ENCODE results near the gene GNS. TPM values are rescaled to one million over a fixed set of nuclear protein-coding genes. Genes with fewer than 3 reads are reported as not detected.
A peak's percentile ranks its signal among the peaks of the same experiment; 100 is the strongest.

GNS gene
- total and polyA plus RNA-seq, 4 donors: 27.8 to 78.6 (median 57.4) TPM

GRCh38 chr12:64767495-64767894 lies 8.3 kb upstream of the GNS start (continued):
- TF ChIP-seq CTCF (IDR thresholded peaks at IDR 0.05; ENCODE audit: low read depth, low read length, missing input control): no peak
- TF ChIP-seq MAX (IDR thresholded peaks at IDR 0.05): no peak
- no peak for TF ChIP-seq RXRA (IDR thresholded peaks at IDR 0.05)
- no peak for TF ChIP-seq RAD21 (IDR thresholded peaks at IDR 0.05)
- TF ChIP-seq SP1 (IDR thresholded peaks at IDR 0.05): no peak

- no peak overlapping the region for H3K4me3 ChIP-seq (ENCODE audit: low read depth in 1 of 3, low read length in 3 of 3)
- WGBS: 93% methylated on average over 6 of the region's 6 CpGs
- no peak overlapping the region for H3K9ac ChIP-seq (ENCODE audit: low read depth in 1 of 2, low read length in 2 of 2)
Measured at GRCh38 chr12:64760808-64761573, 1.8 kb upstream of the GNS start.

GRCh38 chr12:64757771-64758170 lies 1.4 kb downstream of the GNS start:
- H3K4me1 ChIP-seq (ENCODE audit: control insufficient read depth in 4 of 4, insufficient read depth in 4 of 4, low read length in 3 of 4): peaks cover 3 to 13% (median 6%) of the 10 kb centered on the region in 4 donors
- H3K9ac ChIP-seq (ENCODE audit: low read depth in 1 of 2, low read length in 2 of 2): peak overlapping the region in 1 of 2 donors; percentile 14
- no peak overlapping the region for H3K27ac ChIP-seq (ENCODE audit: low read depth in 1 of 2, low read length in 2 of 2)
- H3K27me3 ChIP-seq (ENCODE audit: control insufficient read depth in 4 of 4, insufficient read depth in 4 of 4, low read length in 3 of 4): no peaks in the 10 kb centered on the region
- H3K36me3 ChIP-seq (ENCODE audit: control insufficient read depth in 4 of 4, insufficient read depth in 3 of 4, low read depth in 1 of 4, low read length in 3 of 4): peaks cover 0 to 4% (median 0%) of the 10 kb centered on the region in 4 donors
- TF ChIP-seq HNF4G (IDR thresholded peaks at IDR 0.05): no peak
- no peak for TF ChIP-seq RXRA (IDR thresholded peaks at IDR 0.05)
- no peak for TF ChIP-seq YY1 (IDR thresholded peaks at IDR 0.05)
- no peak for TF ChIP-seq REST (IDR thresholded peaks at IDR 0.05)
- no peak for TF ChIP-seq EGR1 (IDR thresholded peaks at IDR 0.05; ENCODE audit: low read depth in 2 of 2)
- no peak for TF ChIP-seq NR2F2 (IDR thresholded peaks at IDR 0.05)
- no peak for TF ChIP-seq FOXA2 (IDR thresholded peaks at IDR 0.05)
- no peak for TF ChIP-seq HNF4A (conservative IDR thresholded peaks at IDR 0.05)
- no peak for TF ChIP-seq CTCF (IDR thresholded peaks at IDR 0.05; ENCODE audit: low read depth, low read length, missing input control)
- TF ChIP-seq ATF3 (IDR thresholded peaks at IDR 0.05): no peak
- no peak for TF ChIP-seq RAD21 (IDR thresholded peaks at IDR 0.05)
- no peak for TF ChIP-seq TAF1 (conservative IDR thresholded peaks at IDR 0.05)
- no peak for TF ChIP-seq ZBTB33 (IDR thresholded peaks at IDR 0.05)
- H3K4me3 ChIP-seq (ENCODE audit: low read depth in 1 of 3, low read length in 3 of 3): no peak overlapping the region
- DNase-seq (ENCODE audit: low spot score): no peak
- no peaks in the 10 kb centered on the region for H3K9me3 ChIP-seq (ENCODE audit: control insufficient read depth in 4 of 4, low read length in 3 of 4)
- WGBS: 81% methylated on average over 3 of the region's 3 CpGs

More at GRCh38 chr12:64760808-64761573, 1.8 kb upstream of the GNS start:
- DNase-seq (ENCODE audit: low spot score): no peak
- no peak for TF ChIP-seq RXRA (IDR thresholded peaks at IDR 0.05)
- H3K9me3 ChIP-seq (ENCODE audit: control insufficient read depth in 4 of 4, low read length in 3 of 4): no peaks in the 10 kb centered on the region
- H3K27ac ChIP-seq (ENCODE audit: low read depth in 1 of 2, low read length in 2 of 2): no peak overlapping the region
- no peaks in the 10 kb centered on the region for H3K36me3 ChIP-seq (ENCODE audit: control insufficient read depth in 4 of 4, insufficient read depth in 3 of 4, low read depth in 1 of 4, low read length in 3 of 4)
- no peaks in the 10 kb centered on the region for H3K27me3 ChIP-seq (ENCODE audit: control insufficient read depth in 4 of 4, insufficient read depth in 4 of 4, low read length in 3 of 4)
- H3K4me1 ChIP-seq (ENCODE audit: control insufficient read depth in 4 of 4, insufficient read depth in 4 of 4, low read length in 3 of 4): peaks cover 3 to 13% (median 6%) of the 10 kb centered on the region in 4 donors

All from liver (tissue), 9 donors.